ENCODE measurements around the gene MGME1. TPM values are rescaled to one million over a fixed set of nuclear protein-coding genes. Genes with fewer than 3 reads are reported as not detected.

The MGME1 gene
- total RNA-seq, 4 donors from 2014 or later, result 4.6 to 14.7 (median 8.7) TPM

- TF ChIP-seq CTCF (IDR thresholded peaks at IDR 0.05) (no peak), POLR2A (IDR thresholded peaks at IDR 0.05) (no peak), EP300 (IDR thresholded peaks at IDR 0.05) (no peak)
- H3K36me3 ChIP-seq, result no peaks in the 10 kb centered on the region
- H3K27ac ChIP-seq, result no peak overlapping the region
- H3K4me1 ChIP-seq, result peaks cover 0 to 81% (median 60%) of the 10 kb centered on the region in 4 donors
- no peaks in the 10 kb centered on the region for H3K9me3 ChIP-seq
- H3K27me3 ChIP-seq, result no peaks in the 10 kb centered on the region
- WGBS, 2 donors, result 86 to 89% methylated on average over 1 of the region's 1 CpG
- no peak overlapping the region for H3K4me3 ChIP-seq
- no peak for DNase-seq (ENCODE audit: low spot score in 2 of 2)
Measured at GRCh38 chr20:17964073-17964472, 4.7 kb upstream of the MGME1 start.

GRCh38 chr20:17964632-17965031 is 4.2 kb upstream of the MGME1 start:
- H3K4me1 ChIP-seq, result peaks cover 0 to 78% (median 54%) of the 10 kb centered on the region in 4 donors
- 77 to 80% methylated on average over 3 of the region's 3 CpGs for WGBS, 2 donors

GRCh38 chr20:17965042-17965697 is 3.6 kb upstream of the MGME1 start:
- H3K9me3 ChIP-seq, result no peaks in the 10 kb centered on the region
- H3K4me1 ChIP-seq, result peaks cover 0 to 78% (median 52%) of the 10 kb centered on the region in 4 donors
- peak overlapping the region in 2 of 4 donors; percentile 66 to 94 for H3K4me3 ChIP-seq
- H3K36me3 ChIP-seq, result no peaks in the 10 kb centered on the region
- peak overlapping the region in 3 of 4 donors; percentile 95 to 97 (median 96) for H3K27ac ChIP-seq
- WGBS, 2 donors, result 57 to 60% methylated on average over 9 of the region's 9 CpGs
- DNase-seq (ENCODE audit: low spot score in 2 of 2), result no peak
- no peaks in the 10 kb centered on the region for H3K27me3 ChIP-seq
- TF ChIP-seq CTCF (IDR thresholded peaks at IDR 0.05), result no peak
- TF ChIP-seq EP300 (IDR thresholded peaks at IDR 0.05), result no peak
- no peak for TF ChIP-seq POLR2A (IDR thresholded peaks at IDR 0.05)

More at GRCh38 chr20:17964632-17965031, 4.2 kb upstream of the MGME1 start:
- DNase-seq (ENCODE audit: low spot score in 2 of 2), result no peak
- no peak overlapping the region for H3K4me3 ChIP-seq
- H3K27ac ChIP-seq, result no peak overlapping the region
- no peaks in the 10 kb centered on the region for H3K27me3 ChIP-seq
- no peaks in the 10 kb centered on the region for H3K36me3 ChIP-seq
- H3K9me3 ChIP-seq, result no peaks in the 10 kb centered on the region
- no peak for TF ChIP-seq CTCF (IDR thresholded peaks at IDR 0.05)
- TF ChIP-seq EP300 (IDR thresholded peaks at IDR 0.05), result no peak
- TF ChIP-seq POLR2A (IDR thresholded peaks at IDR 0.05), result no peak

- H3K27ac ChIP-seq, result peak overlapping the region in 3 of 4 donors; percentile 95 to 97 (median 96)
Measured at GRCh38 chr20:17966432-17967310, 2.1 kb upstream of the MGME1 start.

More at GRCh38 chr20:17966432-17967310, 2.1 kb upstream of the MGME1 start:
- Histone ChIP-seq H3K4me1 (peaks cover 0 to 78% (median 52%) of the 10 kb centered on the region in 4 donors), H3K36me3 (no peaks in the 10 kb centered on the region), H3K4me3 (peak overlapping the region; percentile 66 to 94 (median 79)), H3K9me3 (no peaks in the 10 kb centered on the region), H3K27me3 (no peaks in the 10 kb centered on the region)
- no peak for TF ChIP-seq EP300 (IDR thresholded peaks at IDR 0.05)
- peak in 2 of 5 experiments; percentile 13 to 28 for TF ChIP-seq CTCF (IDR thresholded peaks at IDR 0.05)
- no peak for TF ChIP-seq POLR2A (IDR thresholded peaks at IDR 0.05)
- DNase-seq (ENCODE audit: low spot score in 2 of 2), result no peak
- 9 to 13% methylated on average over 9 of the region's 9 CpGs for WGBS, 2 donors
